ENCODE data around the gene ITGA5. TPM values are rescaled to one million over a fixed set of nuclear protein-coding genes. Genes with fewer than 3 reads are reported as not detected.

ITGA5 gene
- total and polyA plus RNA-seq, 12 donors: 15.7 to 141 (median 72.2) TPM

- no peaks in the 10 kb centered on the region for H3K27me3 ChIP-seq
- intact Hi-C loops (cut with DNase I): no loop called here
- no peaks in the 10 kb centered on the region for H3K9me3 ChIP-seq (replicated peaks in 1 of 3)
- peak overlapping the region in 2 of 5 donors; percentile 54 to 70 for H3K27ac ChIP-seq
- no peak for DNase-seq
- WGBS, 4 donors: 71 to 93% (median 80%) methylated on average over 4 of the region's 4 CpGs
- H3K4me3 ChIP-seq: no peak overlapping the region
- TF ChIP-seq, protein P1, sequence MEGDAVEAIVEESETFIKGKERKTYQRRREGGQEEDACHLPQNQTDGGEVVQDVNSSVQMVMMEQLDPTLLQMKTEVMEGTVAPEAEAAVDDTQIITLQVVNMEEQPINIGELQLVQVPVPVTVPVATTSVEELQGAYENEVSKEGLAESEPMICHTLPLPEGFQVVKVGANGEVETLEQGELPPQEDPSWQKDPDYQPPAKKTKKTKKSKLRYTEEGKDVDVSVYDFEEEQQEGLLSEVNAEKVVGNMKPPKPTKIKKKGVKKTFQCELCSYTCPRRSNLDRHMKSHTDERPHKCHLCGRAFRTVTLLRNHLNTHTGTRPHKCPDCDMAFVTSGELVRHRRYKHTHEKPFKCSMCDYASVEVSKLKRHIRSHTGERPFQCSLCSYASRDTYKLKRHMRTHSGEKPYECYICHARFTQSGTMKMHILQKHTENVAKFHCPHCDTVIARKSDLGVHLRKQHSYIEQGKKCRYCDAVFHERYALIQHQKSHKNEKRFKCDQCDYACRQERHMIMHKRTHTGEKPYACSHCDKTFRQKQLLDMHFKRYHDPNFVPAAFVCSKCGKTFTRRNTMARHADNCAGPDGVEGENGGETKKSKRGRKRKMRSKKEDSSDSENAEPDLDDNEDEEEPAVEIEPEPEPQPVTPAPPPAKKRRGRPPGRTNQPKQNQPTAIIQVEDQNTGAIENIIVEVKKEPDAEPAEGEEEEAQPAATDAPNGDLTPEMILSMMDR (IDR thresholded peaks at IDR 0.05): no peak
- no peak for TF ChIP-seq POLR2A (IDR thresholded peaks at IDR 0.05)
- peaks cover 0 to 52% of the 10 kb centered on the region in 2 donors for H3K36me3 ChIP-seq (replicated peaks in 1 of 2)
- peaks cover 18 to 21% of the 10 kb centered on the region in 2 donors for H3K4me1 ChIP-seq (replicated peaks in 1 of 2)
These were observed 67.7 kb downstream of the ITGA5 start for GRCh38 chr12:54351341-54351740.

GRCh38 chr12:54350743-54351142 lies 68.3 kb downstream of the ITGA5 start:
- 46 to 84% (median 81%) methylated on average over 3 of the region's 3 CpGs for WGBS, 4 donors
- intact Hi-C loops (cut with DNase I): no loop called here
- no peaks in the 10 kb centered on the region for H3K27me3 ChIP-seq
- no peak for DNase-seq
- H3K9me3 ChIP-seq (replicated peaks in 1 of 3): no peaks in the 10 kb centered on the region
- H3K4me1 ChIP-seq (replicated peaks in 1 of 2): peaks cover 18 to 21% of the 10 kb centered on the region in 2 donors
- no peak overlapping the region for H3K4me3 ChIP-seq
- TF ChIP-seq, protein P1 (IDR thresholded peaks at IDR 0.05): no peak
- TF ChIP-seq POLR2A (IDR thresholded peaks at IDR 0.05): no peak
- peak overlapping the region in 1 of 5 donors; percentile 54 for H3K27ac ChIP-seq
- H3K36me3 ChIP-seq (replicated peaks in 1 of 2): peaks cover 0 to 57% of the 10 kb centered on the region in 2 donors

GRCh38 chr12:54349679-54350078 lies 69.4 kb downstream of the ITGA5 start:
- Histone ChIP-seq H3K36me3 (replicated peaks in 1 of 2) (peaks cover 0 to 67% of the 10 kb centered on the region in 2 donors), H3K27me3 (no peaks in the 10 kb centered on the region), H3K4me1 (replicated peaks in 1 of 2) (peaks cover 18 to 21% of the 10 kb centered on the region in 2 donors), H3K27ac (no peak overlapping the region), H3K4me3 (no peak overlapping the region), H3K9me3 (replicated peaks in 1 of 3) (no peaks in the 10 kb centered on the region)
- no peak for DNase-seq
- intact Hi-C loops (cut with DNase I): no loop called here
- no peak for TF ChIP-seq POLR2A (IDR thresholded peaks at IDR 0.05)
- TF ChIP-seq, protein P1 (IDR thresholded peaks at IDR 0.05): no peak

DNA sequence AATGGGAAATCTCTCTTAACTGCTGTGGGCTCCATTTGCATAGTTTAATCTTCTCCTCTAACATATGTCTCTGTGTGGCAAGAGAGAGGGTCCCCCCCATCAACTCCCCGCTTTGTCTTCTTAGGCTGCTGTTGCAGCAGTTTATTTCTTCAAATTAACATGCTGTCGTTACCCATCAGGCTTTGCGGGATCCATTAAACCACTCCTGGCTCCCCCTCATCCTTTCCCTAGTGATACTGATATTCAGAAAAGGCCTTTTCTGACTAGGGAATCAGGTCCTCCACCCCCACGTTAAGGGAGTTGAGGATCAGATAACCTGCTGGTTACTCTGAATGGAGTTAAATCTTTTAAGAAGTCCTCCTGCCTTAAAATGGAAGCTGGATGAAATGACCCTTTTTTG lies 70.0 kb downstream of the ITGA5 start:
- no peak for DNase-seq
- Histone ChIP-seq H3K27me3 (no peaks in the 10 kb centered on the region), H3K36me3 (replicated peaks in 1 of 2) (peaks cover 0 to 73% of the 10 kb centered on the region in 2 donors), H3K4me1 (replicated peaks in 1 of 2) (peaks cover 18 to 21% of the 10 kb centered on the region in 2 donors), H3K4me3 (no peak overlapping the region), H3K9me3 (replicated peaks in 1 of 3) (no peaks in the 10 kb centered on the region), H3K27ac (no peak overlapping the region)
- intact Hi-C loops (cut with DNase I): no loop called here
- WGBS, 4 donors: 86 to 90% (median 88%) methylated on average over 4 of the region's 4 CpGs
- TF ChIP-seq, protein P1 (IDR thresholded peaks at IDR 0.05): no peak
- no peak for TF ChIP-seq POLR2A (IDR thresholded peaks at IDR 0.05)

Other genes starting within 250 kb of the ITGA5 start
- gene SMUG1, start 230.3 kb downstream of the ITGA5 start, total RNA-seq: 10 to 100 TPM; 29.9 to 52.4 (median 38.8) TPM
- 10 to 100 TPM; 28.1 to 60.0 (median 58.1) TPM for gene SMUG1, start 230.3 kb downstream of the ITGA5 start, polyA plus RNA-seq
- gene CBX5, start 139.1 kb downstream of the ITGA5 start, total RNA-seq: 10 to 100 TPM; 39.4 to 88.4 (median 59.9) TPM
- gene CBX5, start 139.1 kb downstream of the ITGA5 start, polyA plus RNA-seq: 10 to 100 TPM in 2 of 3 donors, 1 to 10 TPM in 1; 8.2 to 44.3 (median 10.9) TPM
- gene HNRNPA1, start 138.5 kb downstream of the ITGA5 start, total RNA-seq: 1,000 to 10,000 TPM in 1 of 9 donors, 100 to 1,000 TPM in 8; 257 to 1,053 (median 429) TPM
- 1,000 to 10,000 TPM in 1 of 3 donors, 100 to 1,000 TPM in 2; 901 to 1,171 (median 983) TPM for gene HNRNPA1, start 138.5 kb downstream of the ITGA5 start, polyA plus RNA-seq
- gene NFE2, start 118.3 kb downstream of the ITGA5 start, total RNA-seq: 1 to 10 TPM in 1 of 9 donors, under 1 TPM in 2, not detected in 6; 0.47 to 3.8 (median 0.72) TPM
- under 1 TPM; 0.13 to 0.80 (median 0.34) TPM for gene NFE2, start 118.3 kb downstream of the ITGA5 start, polyA plus RNA-seq
- gene COPZ1, start 94.1 kb downstream of the ITGA5 start, total RNA-seq: 100 to 1,000 TPM in 8 of 9 donors, 10 to 100 TPM in 1; 95.2 to 183 (median 152) TPM
- gene COPZ1, start 94.1 kb downstream of the ITGA5 start, polyA plus RNA-seq: 100 to 1,000 TPM in 1 of 3 donors, 10 to 100 TPM in 2; 54.7 to 252 (median 80.9) TPM
- 1 to 10 TPM in 5 of 9 donors, under 1 TPM in 3, not detected in 1; 0.18 to 6.8 (median 1.3) TPM for gene GPR84, start 54.8 kb downstream of the ITGA5 start, total RNA-seq
- 1 to 10 TPM in 1 of 3 donors, under 1 TPM in 2; 0.56 to 1.3 (median 0.93) TPM for gene GPR84, start 54.8 kb downstream of the ITGA5 start, polyA plus RNA-seq
- gene ZNF385A, start 34.5 kb downstream of the ITGA5 start, total RNA-seq: 10 to 100 TPM in 6 of 9 donors, 1 to 10 TPM in 2, under 1 TPM in 1; 0.94 to 38.2 (median 13.0) TPM
- gene ZNF385A, start 34.5 kb downstream of the ITGA5 start, polyA plus RNA-seq: 10 to 100 TPM in 2 of 3 donors, 1 to 10 TPM in 1; 2.7 to 28.0 (median 24.3) TPM
- gene GTSF1, start 54.3 kb upstream of the ITGA5 start, total RNA-seq: under 1 TPM in 4 of 9 donors, not detected in 5; 0.28 to 0.90 (median 0.55) TPM
- 1 to 10 TPM in 1 of 3 donors, under 1 TPM in 1, not detected in 1; 0.37 to 2.2 TPM for gene GTSF1, start 54.3 kb upstream of the ITGA5 start, polyA plus RNA-seq
- gene NCKAP1L, start 78.5 kb upstream of the ITGA5 start, total RNA-seq: 10 to 100 TPM in 8 of 9 donors, 1 to 10 TPM in 1; 3.8 to 61.4 (median 28.3) TPM
- 10 to 100 TPM in 1 of 3 donors, 1 to 10 TPM in 2; 5.2 to 11.8 (median 6.8) TPM for gene NCKAP1L, start 78.5 kb upstream of the ITGA5 start, polyA plus RNA-seq
- gene PDE1B, start 130.3 kb upstream of the ITGA5 start, total RNA-seq: 1 to 10 TPM in 7 of 9 donors, under 1 TPM in 2; 0.72 to 9.2 (median 4.9) TPM
- 1 to 10 TPM; 3.6 to 9.8 (median 9.4) TPM for gene PDE1B, start 130.3 kb upstream of the ITGA5 start, polyA plus RNA-seq
- 10 to 100 TPM in 1 of 9 donors, 1 to 10 TPM in 3, under 1 TPM in 4, not detected in 1; 0.14 to 10.7 (median 1.1) TPM for gene PPP1R1A, start 169.4 kb upstream of the ITGA5 start, total RNA-seq
- gene PPP1R1A, start 169.4 kb upstream of the ITGA5 start, polyA plus RNA-seq: 10 to 100 TPM in 1 of 3 donors, 1 to 10 TPM in 1, under 1 TPM in 1; 0.75 to 32.5 (median 1.6) TPM
- gene LACRT, start 215.6 kb upstream of the ITGA5 start, total RNA-seq: not detected
- gene LACRT, start 215.6 kb upstream of the ITGA5 start, polyA plus RNA-seq: not detected
- gene DCD, start 229.1 kb upstream of the ITGA5 start, total RNA-seq: not detected
- gene DCD, start 229.1 kb upstream of the ITGA5 start, polyA plus RNA-seq: not detected